ENCODE results near the gene RIBC1.
"Not testable (repeated sequence)": the region's sequence is repeated elsewhere in the genome, so short reads cannot be mapped to it uniquely, and the experiment has no call there.

Gene RIBC1

DNA sequence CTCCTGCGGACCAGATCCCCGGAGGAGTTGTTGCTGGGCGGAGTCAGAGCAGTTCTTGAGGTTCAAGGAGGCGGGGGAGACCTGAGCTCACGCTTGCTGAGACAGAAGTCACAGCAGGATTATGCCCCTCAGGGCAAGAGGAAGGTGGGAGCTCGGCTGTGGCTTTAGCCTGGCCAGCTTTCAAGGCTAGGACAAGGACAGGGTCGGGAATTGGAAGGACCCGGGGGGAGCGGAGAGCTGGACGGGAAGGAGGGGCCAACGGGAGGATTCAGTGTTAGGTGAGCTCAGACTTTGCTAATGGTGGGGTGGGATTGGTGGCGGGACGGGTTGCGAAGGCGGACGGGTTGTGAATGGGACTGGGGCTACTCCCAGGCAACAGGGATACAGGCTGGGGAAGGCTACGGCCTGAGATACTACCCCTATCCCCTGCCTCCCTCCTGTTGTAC, at the start of gene RIBC1:
RIBC1 (plus strand) TSS at position 13 of the 446 bp plus-strand sequence. CDS start 3,404 bp downstream, outside the sequence.
- DNase-seq (ENCODE audit: low spot score): no peak

- no peak for DNase-seq (ENCODE audit: low spot score)
These were observed 49.4 kb upstream of the RIBC1 start for GRCh38 chrX:53373307-53373706.

GRCh38 chrX:53374222-53374820, 48.4 kb upstream of the RIBC1 start:
- DNase-seq (ENCODE audit: low spot score): peak; percentile 4

DNA sequence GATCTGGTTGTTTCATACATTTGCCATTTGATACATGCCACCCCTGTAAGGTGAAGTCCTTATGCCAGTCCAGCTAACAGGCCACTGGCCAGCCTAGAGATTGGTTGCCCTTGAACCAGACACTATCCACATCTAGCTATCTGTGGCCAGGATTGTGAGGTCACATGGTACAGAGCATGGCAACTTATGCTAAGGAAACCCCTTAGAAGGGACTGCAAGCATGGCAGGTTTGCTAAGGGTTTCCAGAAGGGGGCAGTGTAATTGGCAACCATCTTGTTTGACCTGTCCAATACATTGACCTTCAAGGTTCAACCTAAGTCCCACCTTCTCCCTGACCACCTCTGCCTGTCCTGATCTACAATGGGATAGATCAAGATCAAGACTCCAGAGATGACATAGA, 47.8 kb upstream of the RIBC1 start:
- no peak for DNase-seq (ENCODE audit: low spot score)

GRCh38 chrX:53376888-53377287, 45.8 kb upstream of the RIBC1 start:
- no peak for DNase-seq (ENCODE audit: low spot score)

GRCh38 chrX:53377464-53377863, 45.2 kb upstream of the RIBC1 start:
- no peak for DNase-seq (ENCODE audit: low spot score)

- DNase-seq (ENCODE audit: low spot score): no peak
These were observed 43.5 kb upstream of the RIBC1 start for GRCh38 chrX:53379008-53379710.

GRCh38 chrX:53379747-53380146, 42.9 kb upstream of the RIBC1 start:
- no peak for DNase-seq (ENCODE audit: low spot score)

- DNase-seq (ENCODE audit: low spot score): no peak
These were observed 39.1 kb upstream of the RIBC1 start for GRCh38 chrX:53383376-53384076.

DNA sequence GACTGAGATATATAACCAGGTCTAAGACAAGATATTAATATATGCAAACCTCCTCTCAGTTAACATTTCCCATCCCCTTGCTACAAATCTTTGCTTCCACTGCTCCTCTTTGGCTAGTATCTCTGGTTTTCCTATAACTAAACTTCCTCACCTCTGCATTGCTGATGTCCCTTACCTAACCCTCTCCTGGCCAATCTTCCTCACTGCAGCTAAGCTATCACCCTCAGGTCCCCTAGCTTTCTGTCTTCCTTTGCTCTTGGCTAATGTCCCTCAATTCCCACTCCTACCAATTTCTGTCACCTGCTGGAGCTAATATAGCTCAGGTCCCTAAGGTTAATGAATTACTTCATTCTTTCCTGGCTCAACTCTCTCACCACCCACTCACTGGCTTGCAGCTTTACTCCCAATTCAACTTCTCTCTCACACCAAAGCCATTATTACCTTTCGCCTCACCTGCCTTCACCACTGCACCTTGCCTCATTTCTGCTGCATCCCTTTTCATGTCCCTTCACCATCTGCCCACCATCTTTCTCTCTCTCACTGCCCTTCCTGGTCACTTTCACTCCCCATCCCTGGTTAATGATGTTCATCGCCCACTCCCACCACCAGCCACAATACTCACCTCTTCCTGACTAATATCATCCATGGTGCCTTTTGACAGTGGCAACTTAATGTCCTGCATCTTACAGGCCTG, 26.9 kb upstream of the RIBC1 start:
- no peak for DNase-seq (ENCODE audit: low spot score)

DNA sequence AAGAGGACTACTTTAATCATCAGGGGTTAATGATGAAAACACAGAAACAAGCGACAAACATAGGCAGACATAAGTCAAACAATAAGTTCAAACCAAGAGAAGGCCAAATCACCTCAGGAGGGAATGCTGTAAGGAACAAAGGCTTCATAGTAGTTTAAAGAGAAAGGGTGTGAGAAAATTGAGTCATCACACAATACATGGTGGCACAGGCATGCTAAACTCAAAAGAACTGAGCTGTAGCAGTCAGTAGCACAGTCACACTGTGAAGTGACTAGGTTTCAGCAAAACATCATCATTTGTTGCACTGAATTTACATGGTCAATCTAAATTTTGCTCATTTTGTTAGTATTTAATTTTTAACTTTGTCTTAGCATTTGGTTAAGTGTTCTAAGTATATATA, 24.5 kb upstream of the RIBC1 start:
- no peak for DNase-seq (ENCODE audit: low spot score)

- no peak for DNase-seq (ENCODE audit: low spot score)
These were observed 19.1 kb upstream of the RIBC1 start for GRCh38 chrX:53403535-53403934.

GRCh38 chrX:53412446-53412845, 10.2 kb upstream of the RIBC1 start:
- no peak for DNase-seq (ENCODE audit: low spot score)

DNA sequence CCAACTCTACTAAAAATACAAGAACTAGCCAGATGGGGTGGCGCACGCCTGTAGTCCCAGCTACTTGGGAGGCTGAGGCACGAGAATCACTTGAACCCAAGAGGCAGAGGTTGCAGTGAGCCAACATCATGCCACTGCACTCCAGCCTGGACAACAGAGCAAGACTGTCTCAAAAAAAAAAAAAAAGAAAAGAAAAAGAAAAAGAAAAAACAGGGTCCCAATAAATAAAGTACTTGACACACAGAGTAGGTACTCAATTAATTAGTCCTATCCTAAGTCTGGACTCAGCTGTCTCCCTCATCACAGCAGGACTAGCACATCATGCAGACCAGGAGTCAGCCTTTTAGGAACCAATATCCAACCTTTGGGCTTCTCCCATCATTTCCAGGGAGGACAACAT, 2.3 kb upstream of the RIBC1 start:
- DNase-seq (ENCODE audit: low spot score): not testable (repeated sequence)

- no peak for DNase-seq (ENCODE audit: low spot score)
These were observed 1.5 kb upstream of the RIBC1 start for GRCh38 chrX:53421125-53421524.

- DNase-seq (ENCODE audit: low spot score): no peak
These were observed 944 bp upstream of the RIBC1 start for GRCh38 chrX:53421772-53422085.

GRCh38 chrX:53422086-53422860, 400 bp upstream of the RIBC1 start, which contains the start of gene SMC1A:
SMC1A (minus strand) TSS chrX:53422654; CDS start chrX:53422600, 54 bp downstream.
- peak; percentile 95 for DNase-seq (ENCODE audit: low spot score)

GRCh38 chrX:53429755-53430154, 7.1 kb downstream of the RIBC1 start:
- DNase-seq (ENCODE audit: low spot score): no peak

DNA sequence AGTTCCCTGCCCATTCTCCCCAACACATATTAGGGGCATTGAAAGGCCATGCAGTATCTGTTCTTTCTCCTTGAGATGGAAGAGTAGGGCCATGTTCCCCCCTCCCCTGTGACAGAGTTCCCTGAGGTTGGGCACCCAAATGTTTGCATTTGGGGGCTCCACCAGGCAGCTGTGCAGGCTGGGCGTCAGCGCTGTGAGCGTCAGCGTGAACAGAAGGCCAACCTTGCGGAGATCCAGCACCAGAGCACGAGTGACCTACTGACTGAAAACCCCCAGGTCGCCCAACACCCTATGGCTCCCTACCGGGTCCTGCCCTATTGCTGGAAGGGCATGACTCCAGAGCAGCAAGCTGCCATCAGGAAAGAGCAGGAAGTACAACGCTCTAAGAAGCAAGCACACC, 7.6 kb downstream of the RIBC1 start:
- DNase-seq (ENCODE audit: low spot score): no peak

DNA sequence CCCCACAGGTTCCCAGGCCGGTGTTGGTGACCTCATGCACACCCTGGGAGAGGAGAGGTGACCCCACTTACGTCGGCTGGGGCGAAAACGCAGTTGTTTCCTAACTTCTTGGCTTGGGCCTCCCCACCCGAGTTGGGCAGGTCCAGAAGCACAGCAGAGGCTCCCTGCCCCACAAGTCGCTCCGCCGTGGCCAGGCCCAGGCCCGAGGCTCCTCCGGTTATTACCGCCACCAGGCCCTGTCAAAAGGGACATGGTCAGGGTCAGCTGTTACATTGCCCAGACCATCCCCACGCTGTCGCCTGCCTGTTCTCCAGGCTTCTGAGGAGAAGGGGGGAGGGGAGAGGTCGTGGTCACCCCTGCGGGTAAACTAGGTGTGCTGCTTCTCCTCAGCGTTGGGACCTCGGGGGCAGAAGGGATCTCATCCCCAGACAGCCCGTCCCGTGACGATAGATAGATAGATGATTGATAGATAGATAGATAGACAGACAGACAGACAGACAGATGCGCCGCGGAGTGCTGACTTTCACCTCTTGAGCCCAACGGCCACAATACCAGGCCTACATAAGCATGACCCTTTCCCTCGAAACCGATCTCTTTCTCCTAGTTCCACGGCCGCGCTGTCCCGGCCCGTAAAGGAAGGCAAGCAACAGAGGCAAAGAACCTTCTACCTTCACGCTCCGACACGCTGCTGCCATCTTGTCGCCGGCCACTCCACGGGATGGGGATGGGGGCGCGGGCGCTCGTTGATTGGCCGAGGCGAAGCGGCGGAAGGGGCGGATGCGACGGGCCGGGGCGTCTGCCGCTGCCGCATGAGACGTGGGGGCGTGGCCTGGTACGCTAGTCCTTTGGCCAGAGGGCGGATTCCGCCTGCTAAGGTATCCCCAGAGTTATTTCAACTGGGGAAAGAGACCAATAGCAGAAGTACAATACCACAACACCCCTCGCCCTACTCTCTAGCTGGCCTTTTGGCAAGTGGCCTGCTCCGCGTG, 11.3 kb downstream of the RIBC1 start, which contains the start of gene HSD17B10:
HSD17B10 (minus strand) TSS at position 720 of the 989 bp plus-strand sequence; CDS start at position 695, 25 bp downstream.
- peak; percentile 86 for DNase-seq (ENCODE audit: low spot score)

All from hematopoietic multipotent progenitor cell treated with erythropoietin and hydrocortisone succinate and interleukin-3 and kit ligand, for 15 days (in vitro differentiated cells).